HFFc6 (cell line): Measurements from ENCODE around the gene MAPK7. TPM values are rescaled to one million over a fixed set of nuclear protein-coding genes. Genes with fewer than 3 reads are reported as not detected.

Experiments
- DNase-seq: peaks from one replicate; pipeline ENCODE4 v3.0.0-alpha.2; 2018
- H3K27ac Mint-ChIP-seq: 2 replicates; pipeline ENCODE4 v1.8.0; 2020; ENCODE audit warnings: mild to moderate bottlenecking, mixed read lengths
- H3K27me3 Mint-ChIP-seq: 2 replicates; pipeline ENCODE4 v1.8.0; 2021; ENCODE audit warnings: mild to moderate bottlenecking, moderate library complexity, mixed read lengths; ENCODE audit not compliant: insufficient read depth
- H3K36me3 Mint-ChIP-seq: 2 replicates; pipeline ENCODE4 v1.8.0; 2021; ENCODE audit warnings: low read depth, mixed read lengths
- H3K4me1 Mint-ChIP-seq: 2 replicates; pipeline ENCODE4 v1.8.0; 2020; ENCODE audit warnings: low read depth, mixed read lengths
- H3K4me3 Mint-ChIP-seq: 2 replicates; pipeline ENCODE4 v1.8.0; 2020; ENCODE audit warnings: mild to moderate bottlenecking, moderate library complexity, mixed read lengths
- H3K9me3 Mint-ChIP-seq: 2 replicates; pipeline ENCODE4 v1.8.0; 2020; ENCODE audit warnings: mild to moderate bottlenecking, mixed read lengths
- CTCF ChIP-seq: fragments of 200-600 bp; sonication (generic); IDR thresholded peaks from 2 replicates; pipeline ENCODE4 v1.5.0; 2021; ENCODE audit warnings: antibody characterized with exemption, mild to moderate bottlenecking
- total RNA-seq, 6 experiments: library from RNA; stranded (reverse); fragmentation: NEBNext Ultra II Directional; extraction: Animal tissue kit (Norgen Biotek cat#: 25700); gene quantifications; 2 replicates in 1 of 6; 3 replicates in 5 of 6; pipeline ENCODE4 v1.2.3, GENCODE V29; 2021

The MAPK7 gene
- total RNA-seq, 6 experiments from 2014 or later: 18.5 to 27.1 (median 23.9) TPM

GRCh38 chr17:19357351-19357750, 20.9 kb upstream of the MAPK7 start:
- Mint-ChIP-seq H3K4me3 (no peak overlapping the region), H3K4me1 (peaks cover 29% of the 10 kb centered on the region), H3K27me3 (peaks cover 3% of the 10 kb centered on the region; the same call in 1 of the 2 replicates), H3K36me3 (peaks cover 28% of the 10 kb centered on the region), H3K9me3 (no peaks in the 10 kb centered on the region), H3K27ac (no peak overlapping the region)
- no peak for TF ChIP-seq CTCF
- no peak for DNase-seq

- Mint-ChIP-seq H3K4me3 (no peak overlapping the region), H3K27ac (no peak overlapping the region), H3K4me1 (peaks cover 29% of the 10 kb centered on the region), H3K27me3 (peaks cover 3% of the 10 kb centered on the region; the same call in 1 of the 2 replicates), H3K36me3 (peaks cover 28% of the 10 kb centered on the region), H3K9me3 (no peaks in the 10 kb centered on the region)
- DNase-seq: no peak
- TF ChIP-seq CTCF: no peak
These were observed 20.5 kb upstream of the MAPK7 start for GRCh38 chr17:19357761-19358160.

- TF ChIP-seq CTCF: no peak
- peaks cover 3% of the 10 kb centered on the region; the same call in 1 of the 2 replicates for H3K27me3 Mint-ChIP-seq
- H3K4me3 Mint-ChIP-seq: no peak overlapping the region
These were observed 19.1 kb upstream of the MAPK7 start for GRCh38 chr17:19359151-19359550.

GRCh38 chr17:19359856-19360255, 18.4 kb upstream of the MAPK7 start:
- TF ChIP-seq CTCF: no peak
- no peak for DNase-seq

More at GRCh38 chr17:19359151-19359550, 19.1 kb upstream of the MAPK7 start:
- DNase-seq: no peak
- Mint-ChIP-seq H3K4me1 (peaks cover 30% of the 10 kb centered on the region), H3K27ac (no peak overlapping the region), H3K36me3 (peaks cover 28% of the 10 kb centered on the region), H3K9me3 (no peaks in the 10 kb centered on the region)

GRCh38 chr17:19360772-19361171, 17.5 kb upstream of the MAPK7 start:
- DNase-seq: no peak
- no peak for TF ChIP-seq CTCF
- Mint-ChIP-seq H3K9me3 (no peaks in the 10 kb centered on the region), H3K27ac (no peak overlapping the region), H3K4me1 (peaks cover 26% of the 10 kb centered on the region), H3K36me3 (peaks cover 28% of the 10 kb centered on the region), H3K4me3 (no peak overlapping the region), H3K27me3 (peaks cover 4% of the 10 kb centered on the region)

More at GRCh38 chr17:19359856-19360255, 18.4 kb upstream of the MAPK7 start:
- Mint-ChIP-seq H3K4me3 (no peak overlapping the region), H3K36me3 (peaks cover 28% of the 10 kb centered on the region), H3K9me3 (no peaks in the 10 kb centered on the region), H3K4me1 (peaks cover 29% of the 10 kb centered on the region), H3K27me3 (peaks cover 3% of the 10 kb centered on the region; the same call in 1 of the 2 replicates), H3K27ac (no peak overlapping the region)

- DNase-seq: no peak
- peak overlapping the region; percentile 87 for H3K27ac Mint-ChIP-seq
- peaks cover 26% of the 10 kb centered on the region for H3K4me1 Mint-ChIP-seq
- H3K9me3 Mint-ChIP-seq: no peaks in the 10 kb centered on the region
- H3K27me3 Mint-ChIP-seq: peaks cover 4% of the 10 kb centered on the region
- peak overlapping the region; percentile 94 for H3K4me3 Mint-ChIP-seq
- no peak for TF ChIP-seq CTCF
- H3K36me3 Mint-ChIP-seq: peaks cover 28% of the 10 kb centered on the region
These were observed 17.0 kb upstream of the MAPK7 start for GRCh38 chr17:19361326-19361725.
